CD4-positive, alpha-beta T cell treated with Interleukin-15 for 4 hours (primary cell): ENCODE data around the gene ZNF660.
"Not testable (repeated sequence)": the region's sequence is repeated elsewhere in the genome, so short reads cannot be mapped to it uniquely, and the experiment has no call there.

ENCODE experiments used
- DNase-seq: peaks from one replicate; pipeline ENCODE4 v3.0.0-alpha.2; 2020; ENCODE audit warnings: low spot score

The ZNF660 gene

GRCh38 chr3:44584646-44585501 lies at the start of gene ZNF660:
Gene ZNF660 (plus strand): TSS chr3:44584964. CDS start chr3:44594194, 9,230 bp downstream.
- no peak for DNase-seq

- DNase-seq = no peak
Observed at GRCh38 chr3:44535364-44535763, 49.4 kb upstream of the ZNF660 start.

DNA sequence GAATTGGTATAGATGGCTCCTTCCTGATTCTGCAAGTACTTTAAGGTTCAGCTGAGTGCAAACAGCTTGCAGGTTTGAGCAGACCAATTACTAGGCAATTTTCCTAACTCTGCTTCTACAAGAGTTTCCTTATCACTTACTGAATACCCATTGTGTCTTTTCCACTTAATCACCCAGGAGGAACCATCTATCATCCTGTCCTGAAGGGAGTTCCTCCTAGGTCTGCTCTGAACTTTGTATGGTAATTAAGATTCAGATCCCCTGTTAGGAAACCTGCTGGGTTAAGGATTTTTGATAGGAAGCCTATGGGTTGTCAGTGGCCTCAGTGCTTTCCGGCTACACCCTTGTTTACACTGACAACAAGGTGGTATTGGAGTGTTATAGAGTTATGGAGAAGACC lies 40.0 kb upstream of the ZNF660 start:
- DNase-seq = not testable (repeated sequence)

DNA sequence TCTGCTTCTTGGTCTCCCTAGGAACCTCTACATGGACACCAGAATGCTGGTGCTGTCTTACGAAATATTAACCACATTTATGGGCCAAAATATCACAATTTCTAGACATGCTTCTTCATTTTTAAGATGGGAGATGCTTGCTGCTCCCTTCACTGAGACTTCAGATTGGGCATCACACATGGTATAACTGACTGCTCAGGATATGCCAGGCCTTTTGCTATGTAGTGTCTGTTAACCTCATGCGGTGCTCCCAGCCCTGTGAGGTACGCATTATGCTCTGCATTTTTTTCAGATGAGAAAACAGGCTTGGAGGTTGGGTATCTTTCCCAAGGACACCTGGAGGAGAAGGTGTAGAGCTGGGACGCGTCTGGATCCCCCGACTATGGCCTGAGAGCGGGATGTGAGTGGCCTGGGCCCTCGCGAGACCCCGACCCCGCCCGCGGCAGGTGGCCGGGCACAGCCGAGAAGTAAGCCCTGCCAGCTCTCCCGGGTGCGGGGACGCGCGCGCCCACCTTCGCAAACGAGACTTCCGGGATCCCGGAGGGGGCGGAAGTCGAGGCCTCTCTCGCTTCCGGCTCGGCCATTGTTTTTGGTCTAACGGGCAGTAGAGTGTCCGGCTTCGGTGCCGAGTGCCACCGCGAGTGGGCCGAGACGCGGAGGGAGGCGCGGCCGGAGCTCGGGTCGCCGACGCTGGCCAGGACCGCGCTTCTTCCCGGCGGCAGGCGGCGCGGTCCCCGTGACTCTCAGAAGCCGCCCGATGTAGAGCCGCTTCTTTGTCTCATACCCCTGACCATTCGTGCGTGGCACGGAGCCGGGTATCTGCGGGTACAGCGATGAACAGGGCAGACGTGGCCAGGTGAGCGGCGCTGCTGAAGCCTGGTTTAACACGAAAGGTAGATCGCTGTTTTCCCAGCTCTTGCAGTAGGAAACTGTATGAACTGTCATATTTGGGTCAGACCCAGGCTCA lies 29.9 kb upstream of the ZNF660 start, which contains the start of gene ZKSCAN7:
Gene ZKSCAN7 (plus strand): TSS at position 568 of the 967 bp plus-strand sequence. CDS start 1,855 bp downstream, outside the sequence.
- peak; percentile 41 for DNase-seq

GRCh38 chr3:44555723-44556122 lies 29.0 kb upstream of the ZNF660 start:
- no peak for DNase-seq

DNA sequence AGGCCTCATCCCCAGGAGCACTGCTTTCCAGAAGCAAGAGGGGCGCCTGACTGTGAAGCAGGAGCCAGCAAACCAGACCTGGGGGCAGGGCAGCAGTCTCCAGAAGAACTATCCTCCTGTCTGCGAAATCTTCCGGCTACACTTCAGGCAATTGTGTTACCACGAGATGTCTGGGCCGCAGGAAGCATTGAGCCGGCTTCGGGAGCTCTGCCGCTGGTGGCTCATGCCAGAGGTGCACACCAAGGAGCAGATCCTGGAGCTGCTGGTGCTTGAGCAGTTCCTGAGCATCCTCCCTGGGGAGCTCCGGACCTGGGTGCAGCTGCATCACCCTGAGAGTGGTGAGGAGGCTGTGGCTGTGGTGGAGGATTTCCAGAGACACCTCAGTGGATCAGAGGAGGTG lies 27.7 kb upstream of the ZNF660 start:
- no peak for DNase-seq

GRCh38 chr3:44561076-44561475 lies 23.7 kb upstream of the ZNF660 start:
- no peak for DNase-seq

- no peak for DNase-seq
Observed at GRCh38 chr3:44562147-44562546, 22.6 kb upstream of the ZNF660 start.

DNA sequence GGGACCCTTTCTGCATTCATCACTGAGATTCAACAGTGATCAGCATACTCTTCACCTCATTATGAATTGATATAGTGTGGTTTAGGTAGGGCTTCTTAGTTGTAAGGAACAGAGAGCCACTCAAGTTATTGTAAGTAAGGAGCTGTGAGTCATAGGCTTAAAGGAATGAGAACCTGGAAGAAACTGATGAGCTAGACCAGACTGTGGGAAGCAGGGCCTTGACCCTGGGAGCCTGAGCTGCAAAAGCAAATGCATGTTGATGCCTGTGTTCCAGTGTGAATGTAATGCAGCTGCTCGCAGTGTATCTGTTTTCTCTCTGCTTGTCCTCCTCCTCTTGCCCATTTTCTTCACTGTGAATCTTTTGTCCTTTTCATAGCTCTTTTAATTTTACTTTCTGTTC lies 16.2 kb upstream of the ZNF660 start:
- no peak for DNase-seq

DNA sequence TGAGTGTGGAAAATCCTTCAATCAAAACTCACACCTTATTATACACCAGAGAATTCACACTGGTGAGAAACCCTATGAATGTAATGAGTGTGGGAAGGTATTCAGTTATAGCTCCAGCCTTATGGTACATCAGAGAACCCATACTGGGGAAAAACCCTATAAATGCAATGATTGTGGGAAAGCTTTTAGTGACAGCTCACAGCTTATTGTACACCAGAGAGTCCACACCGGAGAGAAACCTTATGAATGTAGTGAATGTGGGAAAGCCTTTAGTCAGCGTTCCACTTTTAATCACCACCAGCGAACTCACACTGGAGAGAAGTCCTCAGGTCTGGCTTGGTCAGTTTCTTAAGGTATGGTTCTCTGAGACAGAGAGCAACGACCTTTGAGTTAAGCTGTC lies 13.7 kb upstream of the ZNF660 start:
- DNase-seq = no peak

DNA sequence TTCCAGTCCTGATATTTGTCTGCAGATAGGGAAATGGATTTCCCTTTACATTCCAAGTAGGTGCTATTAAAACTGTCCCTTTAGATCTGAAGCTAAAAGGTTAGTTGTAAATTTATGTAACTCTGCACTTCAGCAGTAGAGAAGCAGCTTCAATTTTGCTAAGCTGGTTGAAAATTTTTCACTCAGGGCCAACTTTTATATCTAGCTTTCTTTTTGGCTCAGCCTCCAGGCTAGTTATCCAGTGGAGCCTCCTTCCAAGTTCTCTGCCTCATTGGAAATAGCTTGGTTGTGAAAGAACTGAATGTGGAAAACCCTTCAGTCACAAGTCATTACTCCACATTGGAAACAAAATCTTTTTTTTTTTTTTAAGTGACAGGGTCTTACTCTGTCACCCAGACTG lies 8.2 kb upstream of the ZNF660 start:
- no peak for DNase-seq

- not testable (repeated sequence) for DNase-seq
Observed at GRCh38 chr3:44577354-44577952, 7.3 kb upstream of the ZNF660 start.

DNA sequence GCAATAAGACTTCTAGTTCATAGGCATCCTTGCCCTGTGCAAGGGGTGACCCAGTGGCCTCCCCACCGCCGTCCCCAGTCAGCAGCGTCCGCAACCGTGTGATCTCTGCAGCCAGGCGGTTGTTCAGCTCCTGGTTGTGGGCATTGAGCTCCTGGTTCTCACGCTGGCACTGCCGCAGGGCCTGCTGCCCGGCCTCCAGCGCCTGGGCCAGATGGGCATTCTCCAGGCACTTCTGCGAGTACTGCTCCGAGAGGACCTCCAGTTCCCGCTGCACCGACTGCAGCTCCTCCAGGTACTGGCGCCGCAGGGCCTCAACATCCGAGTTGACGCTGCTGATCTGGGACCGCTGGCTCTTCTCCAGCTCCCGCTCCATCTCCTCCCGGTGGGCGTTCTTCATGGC lies 6.4 kb upstream of the ZNF660 start:
- not testable (repeated sequence) for DNase-seq

- DNase-seq = not testable (repeated sequence)
Observed at GRCh38 chr3:44578924-44579515, 5.7 kb upstream of the ZNF660 start.

GRCh38 chr3:44579749-44580148 lies 5.0 kb upstream of the ZNF660 start:
- DNase-seq = not testable (repeated sequence)

GRCh38 chr3:44580971-44581370 lies 3.8 kb upstream of the ZNF660 start:
- not testable (repeated sequence) for DNase-seq

- no peak for DNase-seq
Observed at GRCh38 chr3:44596621-44597020, 11.9 kb downstream of the ZNF660 start.

DNA sequence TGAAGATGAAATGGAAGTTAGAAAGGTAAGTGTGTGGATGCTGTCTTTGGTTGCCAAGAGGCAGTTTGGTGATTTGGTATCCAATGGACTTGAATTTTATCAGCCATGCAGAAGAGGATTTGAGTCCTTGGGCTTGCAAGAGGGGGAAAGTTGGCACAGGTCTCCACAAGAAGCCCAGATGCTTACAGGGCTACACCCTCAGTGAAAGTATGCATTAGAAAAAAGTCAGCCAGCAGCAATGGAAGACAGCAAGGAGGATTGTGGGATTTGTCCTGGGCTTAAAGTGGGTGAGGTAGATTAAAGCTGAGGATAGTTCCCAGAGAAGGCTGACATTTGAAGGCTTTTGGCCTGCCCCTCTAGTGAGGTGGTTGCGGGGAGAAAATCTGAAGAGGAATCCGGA lies 17.0 kb downstream of the ZNF660 start:
- no peak for DNase-seq

GRCh38 chr3:44612678-44613077 lies 27.9 kb downstream of the ZNF660 start:
- DNase-seq = no peak

GRCh38 chr3:44624749-44625480 lies 40.2 kb downstream of the ZNF660 start, which contains the start of gene ZNF197:
Gene ZNF197 (plus strand): TSS chr3:44625036. CDS start chr3:44629155, 4,119 bp downstream.
- peak; percentile 67 for DNase-seq

- DNase-seq = no peak
Observed at GRCh38 chr3:44628716-44629115, 44.0 kb downstream of the ZNF660 start.
